Thyroid gland (tissue), 4 donors: ENCODE results near the gene RAB3GAP1. TPM values are rescaled to one million over a fixed set of nuclear protein-coding genes. Genes with fewer than 3 reads are reported as not detected.

Experiments used
- DNase-seq, 2 donors: peaks; one replicate each; pipeline ENCODE4 v3.0.0-alpha.2; 2019
- H3K27ac ChIP-seq, 3 donors: fragments of 200-600 bp; sonication (generic); 1 replicate in 2 of 3; 2 replicates in 1 of 3; pipeline ENCODE4 v1.5.1; 2016 to 2019; ENCODE audit warnings: mild to moderate bottlenecking in 1 of 3, moderate library complexity in 1 of 3
- H3K27me3 ChIP-seq: fragments of 200-600 bp; sonication (generic); one replicate; pipeline ENCODE4 v1.5.1; 2019
- H3K36me3 ChIP-seq, 2 donors: fragments of 200-600 bp; sonication (generic); one replicate each; pipeline ENCODE4 v1.5.1; 2016 to 2019
- H3K4me1 ChIP-seq, 2 donors: fragments of 200-600 bp; sonication (generic); one replicate each; pipeline ENCODE4 v1.5.1; 2017 to 2019
- H3K4me3 ChIP-seq, 3 donors: fragments of 200-600 bp; sonication (generic); replicated peaks in 1 of 3; 1 replicate in 2 of 3; 2 replicates in 1 of 3; pipeline ENCODE4 v1.5.1; 2016; ENCODE audit warnings: mild to moderate bottlenecking in 1 of 3
- H3K9me3 ChIP-seq: fragments of 200-600 bp; sonication (generic); one replicate; pipeline ENCODE4 v1.5.1; 2017
- POLR2A ChIP-seq, 2 donors: fragments of 450-650 bp; IDR thresholded peaks; one replicate each; pipeline ENCODE4 v1.6.1; 2017; ENCODE audit warnings: antibody characterized with exemption in 2 of 2, mild to moderate bottlenecking in 2 of 2, moderate library complexity in 1 of 2
- WGBS, 2 donors: methylation state at CpG; one replicate each; pipeline ENCODE4 v1.1.5; 2017; 5-methylcytosine and 5-hydroxymethylcytosine counted together
- intact Hi-C: fragments of 100-400 bp; cut with DNase I; formaldehyde crosslinking; loops from one replicate; pipeline ENCODE4 v1.15.1; 2023
- total RNA-seq, 4 donors: library from RNA; depleted of rRNA; stranded (reverse); fragments of >200 nt; gene quantifications; one replicate each; pipeline ENCODE4 v1.2.3, GENCODE V29; 2016
- TF ChIP-seq, protein P1 (sequence below), 6 experiments: fragments of 200-600 bp in 3 of 6; fragments of 450-650 bp in 3 of 6; sonication (generic) in 3 of 6; IDR thresholded peaks; one replicate each; pipeline ENCODE4 v1.5.1; 2016 to 2019; ENCODE audit warnings: antibody characterized with exemption in 6 of 6, mild to moderate bottlenecking in 2 of 6, inconsistent platforms in 1 of 6, moderate library complexity in 1 of 6

RAB3GAP1 gene
- total RNA-seq, 4 donors from 2014 or later: 53.0 to 74.5 (median 54.3) TPM

DNA sequence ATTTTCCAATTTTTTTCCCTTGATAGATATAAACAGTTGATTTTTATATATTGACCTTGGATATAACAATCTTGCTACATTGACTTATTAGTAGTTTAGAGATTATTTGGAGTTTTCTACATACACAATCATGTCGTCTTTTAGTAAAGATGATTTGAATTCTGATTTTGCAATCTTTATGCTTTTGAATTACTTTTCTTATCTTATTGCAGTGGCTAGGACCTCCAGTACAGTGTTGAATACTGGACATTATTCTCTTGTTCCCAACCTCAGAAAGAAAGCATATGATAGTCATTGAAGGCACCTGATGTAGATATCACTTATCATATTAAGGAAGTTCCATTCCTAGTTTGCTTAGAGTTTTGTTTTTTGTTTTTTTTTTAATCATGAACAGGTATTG, 90.2 kb downstream of the RAB3GAP1 start:
- WGBS, 2 donors: 98% methylated on average over 1 of the region's 1 CpG
- DNase-seq: no peak
- Histone ChIP-seq H3K27ac (no peak overlapping the region), H3K27me3 (no peaks in the 10 kb centered on the region), H3K4me1 (no peaks in the 10 kb centered on the region), H3K9me3 (no peaks in the 10 kb centered on the region), H3K36me3 (peaks cover 0 to 4% of the 10 kb centered on the region in 2 donors), H3K4me3 (no peak overlapping the region)
- intact Hi-C loops: no loop called here
- TF ChIP-seq, protein P1, sequence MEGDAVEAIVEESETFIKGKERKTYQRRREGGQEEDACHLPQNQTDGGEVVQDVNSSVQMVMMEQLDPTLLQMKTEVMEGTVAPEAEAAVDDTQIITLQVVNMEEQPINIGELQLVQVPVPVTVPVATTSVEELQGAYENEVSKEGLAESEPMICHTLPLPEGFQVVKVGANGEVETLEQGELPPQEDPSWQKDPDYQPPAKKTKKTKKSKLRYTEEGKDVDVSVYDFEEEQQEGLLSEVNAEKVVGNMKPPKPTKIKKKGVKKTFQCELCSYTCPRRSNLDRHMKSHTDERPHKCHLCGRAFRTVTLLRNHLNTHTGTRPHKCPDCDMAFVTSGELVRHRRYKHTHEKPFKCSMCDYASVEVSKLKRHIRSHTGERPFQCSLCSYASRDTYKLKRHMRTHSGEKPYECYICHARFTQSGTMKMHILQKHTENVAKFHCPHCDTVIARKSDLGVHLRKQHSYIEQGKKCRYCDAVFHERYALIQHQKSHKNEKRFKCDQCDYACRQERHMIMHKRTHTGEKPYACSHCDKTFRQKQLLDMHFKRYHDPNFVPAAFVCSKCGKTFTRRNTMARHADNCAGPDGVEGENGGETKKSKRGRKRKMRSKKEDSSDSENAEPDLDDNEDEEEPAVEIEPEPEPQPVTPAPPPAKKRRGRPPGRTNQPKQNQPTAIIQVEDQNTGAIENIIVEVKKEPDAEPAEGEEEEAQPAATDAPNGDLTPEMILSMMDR (IDR thresholded peaks at IDR 0.05): no peak
- no peak for TF ChIP-seq POLR2A (IDR thresholded peaks at IDR 0.05)

DNA sequence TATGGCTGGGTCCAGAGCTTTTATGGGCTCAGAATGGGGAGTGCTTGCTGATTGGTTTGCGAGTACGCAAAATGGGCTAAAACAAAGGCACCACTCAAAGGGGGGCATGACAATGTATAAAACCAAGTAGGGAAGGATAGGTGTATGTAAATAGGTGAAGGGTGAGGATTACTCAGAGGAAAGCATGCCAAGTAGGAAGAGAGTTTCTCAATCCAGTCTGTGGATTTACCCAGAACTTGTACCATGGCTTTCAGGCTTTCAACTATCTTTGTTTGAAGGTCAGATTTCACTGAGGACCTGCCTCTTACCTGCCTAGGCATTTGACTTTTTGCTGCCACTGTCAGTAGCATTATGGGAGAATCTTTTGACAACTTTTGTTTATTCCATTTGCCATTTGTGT, 92.3 kb downstream of the RAB3GAP1 start:
- Histone ChIP-seq H3K4me3 (no peak overlapping the region), H3K9me3 (no peaks in the 10 kb centered on the region), H3K27me3 (no peaks in the 10 kb centered on the region), H3K27ac (no peak overlapping the region), H3K4me1 (no peaks in the 10 kb centered on the region), H3K36me3 (no peaks in the 10 kb centered on the region)
- no peak for DNase-seq
- WGBS, 2 donors: 99% methylated on average over 2 of the region's 2 CpGs
- intact Hi-C loops: no loop called here
- TF ChIP-seq, protein P1 (IDR thresholded peaks at IDR 0.05): no peak
- no peak for TF ChIP-seq POLR2A (IDR thresholded peaks at IDR 0.05)

DNA sequence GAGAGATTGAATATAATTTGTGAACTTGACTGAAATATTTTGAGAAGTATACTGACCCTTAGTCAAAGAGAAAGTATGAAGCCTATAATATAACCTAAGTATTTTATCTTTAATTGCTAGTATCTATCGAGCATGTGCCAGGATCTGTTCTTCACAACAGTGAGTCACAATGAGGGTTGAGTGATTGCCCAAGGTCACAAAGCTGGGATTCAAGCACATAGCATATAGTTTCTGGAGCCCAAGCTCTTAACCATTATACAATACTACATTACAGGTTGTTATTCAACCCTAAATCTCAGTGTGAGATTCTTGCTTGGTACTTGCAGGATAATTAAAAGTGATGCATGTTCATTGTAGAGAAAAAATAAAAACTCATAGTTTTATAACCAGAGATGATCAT, 97.2 kb downstream of the RAB3GAP1 start:
- intact Hi-C loops: no loop called here
- Histone ChIP-seq H3K9me3 (no peaks in the 10 kb centered on the region), H3K27me3 (no peaks in the 10 kb centered on the region), H3K4me3 (no peak overlapping the region), H3K27ac (no peak overlapping the region), H3K4me1 (peaks cover 18 to 21% of the 10 kb centered on the region in 2 donors), H3K36me3 (peaks cover 7 to 14% of the 10 kb centered on the region in 2 donors)
- no peak for DNase-seq
- TF ChIP-seq POLR2A (IDR thresholded peaks at IDR 0.05): no peak
- TF ChIP-seq, protein P1 (IDR thresholded peaks at IDR 0.05): no peak
- WGBS, 2 donors: 96 to 100% methylated on average over 1 of the region's 1 CpG

DNA sequence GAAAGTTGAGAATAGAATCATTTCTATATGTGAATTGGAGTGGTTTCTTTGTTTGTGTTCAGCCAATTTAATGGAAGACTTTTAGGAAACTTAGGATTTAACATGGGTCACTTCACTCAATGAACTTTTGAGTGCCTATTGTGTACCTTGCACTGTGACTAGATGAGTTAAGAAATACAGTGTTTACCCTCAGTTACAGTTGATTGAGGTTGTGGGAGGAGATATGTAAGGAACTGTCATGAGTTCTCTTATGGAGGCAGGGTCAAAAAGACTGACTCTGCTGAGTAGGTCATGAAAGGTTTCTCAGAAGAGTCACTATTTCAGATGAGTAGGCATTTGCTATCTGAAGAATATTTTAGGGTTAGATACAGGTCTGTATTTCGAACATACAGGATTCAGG, 98.6 kb downstream of the RAB3GAP1 start:
- Histone ChIP-seq H3K4me1 (peaks cover 18 to 21% of the 10 kb centered on the region in 2 donors), H3K27ac (peak overlapping the region; percentile 12 to 48 (median 16)), H3K27me3 (no peaks in the 10 kb centered on the region), H3K9me3 (no peaks in the 10 kb centered on the region), H3K36me3 (peaks cover 13 to 19% of the 10 kb centered on the region in 2 donors), H3K4me3 (no peak overlapping the region)
- intact Hi-C loops: no loop called here
- DNase-seq: no peak
- TF ChIP-seq, protein P1 (IDR thresholded peaks at IDR 0.05): no peak
- no peak for TF ChIP-seq POLR2A (IDR thresholded peaks at IDR 0.05)
- 45 to 50% methylated on average over 1 of the region's 1 CpG for WGBS, 2 donors

DNA sequence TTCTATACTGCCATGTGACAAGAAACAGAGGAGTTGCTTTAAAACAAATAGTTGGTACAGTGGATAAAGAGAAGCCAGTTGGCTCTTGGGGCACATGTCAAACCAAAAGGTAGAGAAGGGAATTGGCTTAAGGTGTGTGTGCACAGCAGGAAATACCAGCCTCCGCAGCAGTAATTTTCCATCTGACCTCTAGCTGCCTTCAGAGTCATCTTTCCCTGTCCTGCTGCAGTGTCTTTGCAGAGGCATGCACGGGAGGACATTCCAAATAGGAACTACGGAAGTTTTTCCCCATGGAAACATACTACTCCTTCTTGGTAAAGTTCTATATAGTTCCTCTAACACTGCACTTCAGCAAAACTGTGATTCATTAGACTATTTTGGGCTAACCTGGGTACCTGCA, 99.5 kb downstream of the RAB3GAP1 start:
- Histone ChIP-seq H3K4me1 (peaks cover 18 to 21% of the 10 kb centered on the region in 2 donors), H3K4me3 (no peak overlapping the region), H3K36me3 (peaks cover 13 to 19% of the 10 kb centered on the region in 2 donors), H3K9me3 (no peaks in the 10 kb centered on the region), H3K27ac (no peak overlapping the region), H3K27me3 (no peaks in the 10 kb centered on the region)
- TF ChIP-seq, protein P1 (IDR thresholded peaks at IDR 0.05): no peak
- no peak for TF ChIP-seq POLR2A (IDR thresholded peaks at IDR 0.05)
- no peak for DNase-seq
- WGBS, 2 donors: 84 to 96% methylated on average over 3 of the region's 3 CpGs
- intact Hi-C loops: no loop called here
